CD8-positive, alpha-beta memory T cell (primary cell): ENCODE measurements around the gene KAT5. TPM values are rescaled to one million over a fixed set of nuclear protein-coding genes. Genes with fewer than 3 reads are reported as not detected.
"Not testable (repeated sequence)": the region's sequence is repeated elsewhere in the genome, so short reads cannot be mapped to it uniquely, and the experiment has no call there.

Experiments used
- CTCF ChIA-PET: fragments of 350-600 bp; sonication (Branson Sonifier 250); formaldehyde crosslinking; loops from one replicate; lab custom pipeline; 2021; ENCODE audit warnings: antibody characterized with exemption; lab: Charles Lee
- POLR2A ChIA-PET: fragments of 350-600 bp; sonication (Branson Sonifier 250); formaldehyde crosslinking; loops from one replicate; lab custom pipeline; 2021; ENCODE audit warnings: antibody characterized with exemption; lab: Charles Lee
- DNase-seq, 5 donors: peaks; one replicate each; pipeline versions ENCODE4 v3.0.0 to v3.0.0-alpha.2; 2020 to 2022; ENCODE audit warnings: mixed read lengths in 1 of 5
- H3K27ac ChIP-seq: one replicate; pipeline ENCODE4 v1.7.0; 2013; ENCODE audit warnings: low read depth, mild to moderate bottlenecking, low read length, moderate library complexity
- H3K27me3 ChIP-seq: 2 replicates; pipeline ENCODE4 v1.7.0; 2013; ENCODE audit warnings: low read length, mild to moderate bottlenecking; ENCODE audit not compliant: insufficient read depth, poor library complexity, severe bottlenecking
- H3K36me3 ChIP-seq: 2 replicates; pipeline ENCODE4 v1.7.0; 2013; ENCODE audit warnings: mild to moderate bottlenecking, low read length, moderate library complexity; ENCODE audit not compliant: insufficient read depth
- H3K4me1 ChIP-seq: 2 replicates; pipeline ENCODE4 v1.7.0; 2013; ENCODE audit warnings: mild to moderate bottlenecking, low read length, moderate library complexity; ENCODE audit not compliant: insufficient read depth
- H3K4me3 ChIP-seq: 2 replicates; pipeline ENCODE4 v1.7.0; 2013; ENCODE audit warnings: mild to moderate bottlenecking, low read length
- H3K9me3 ChIP-seq: 2 replicates; pipeline ENCODE4 v1.7.0; 2013; ENCODE audit warnings: mild to moderate bottlenecking, low read length
- H3K27ac Mint-ChIP-seq, 8 donors: one replicate each; pipeline ENCODE4 v1.8.0; 2020 to 2021; ENCODE audit warnings: mixed read lengths in 8 of 8, mild to moderate bottlenecking in 6 of 8, inconsistent platforms in 3 of 8, moderate library complexity in 3 of 8
- H3K27me3 Mint-ChIP-seq, 2 donors: one replicate each; pipeline ENCODE4 v1.8.0; 2020 to 2021; ENCODE audit warnings: mixed read lengths in 2 of 2, mild to moderate bottlenecking in 1 of 2, moderate library complexity in 1 of 2
- H3K36me3 Mint-ChIP-seq, 3 donors: one replicate each; pipeline ENCODE4 v1.8.0; 2020 to 2021; ENCODE audit warnings: mixed read lengths in 3 of 3, inconsistent platforms in 1 of 3, mild to moderate bottlenecking in 1 of 3
- H3K4me1 Mint-ChIP-seq, 3 donors: one replicate each; pipeline ENCODE4 v1.8.0; 2020 to 2021; ENCODE audit warnings: mixed read lengths in 3 of 3, inconsistent platforms in 1 of 3, mild to moderate bottlenecking in 1 of 3
- H3K4me3 Mint-ChIP-seq, 7 donors: one replicate each; pipeline ENCODE4 v1.8.0; 2020 to 2021; ENCODE audit warnings: mixed read lengths in 7 of 7, mild to moderate bottlenecking in 6 of 7, moderate library complexity in 4 of 7, inconsistent platforms in 2 of 7
- H3K9me3 Mint-ChIP-seq, 5 donors: one replicate each; pipeline ENCODE4 v1.8.0; 2020 to 2022; ENCODE audit warnings: mixed read lengths in 5 of 5, mild to moderate bottlenecking in 3 of 5, moderate library complexity in 2 of 5, inconsistent platforms in 1 of 5
- polyA plus RNA-seq: library from polyadenylated mRNA; unstranded; fragments of 300-500 nt; fragmentation: Illumina TruSeq; gene quantifications from one replicate; pipeline ENCODE4 v1.2.3, GENCODE V29; 2021
- total RNA-seq, 2 experiments: library from RNA; stranded (reverse); gene quantifications; one replicate each; pipeline ENCODE4 v1.2.3, GENCODE V29; 2021

KAT5 gene
- total and polyA plus RNA-seq, 3 experiments from 2014 or later: 49.5 to 87.1 (median 79.9) TPM

DNA sequence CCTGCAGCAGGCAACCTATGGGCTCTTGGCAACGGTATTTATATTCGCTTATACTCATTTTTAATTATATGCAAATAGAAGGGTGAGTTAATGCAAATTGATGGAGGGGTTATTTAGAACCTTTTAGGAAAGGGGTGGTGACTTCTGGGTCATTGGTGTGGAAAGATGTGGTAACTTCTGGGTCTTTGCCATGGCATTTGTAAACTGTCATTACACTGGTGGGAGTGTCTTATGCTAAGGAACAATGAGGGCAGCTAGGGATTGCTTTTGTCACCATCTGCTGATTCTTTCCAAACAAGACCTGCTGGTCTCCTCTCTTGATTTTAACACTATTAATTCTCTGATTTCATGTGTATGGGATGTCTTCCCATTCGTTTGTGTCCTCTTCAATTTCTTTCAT lies 11.7 kb upstream of the KAT5 start:
- Mint-ChIP-seq H3K36me3 (no peaks in the 10 kb centered on the region), H3K4me1 (no peaks in the 10 kb centered on the region), H3K27ac (no peak overlapping the region), H3K27me3 (peaks cover 7 to 9% of the 10 kb centered on the region in 2 donors), H3K4me3 (no peak overlapping the region), H3K9me3 (no peaks in the 10 kb centered on the region)
- ChIA-PET POLR2A (no interaction called here), CTCF (no interaction called here)
- no peaks in the 10 kb centered on the region for H3K27me3 ChIP-seq
- H3K9me3 ChIP-seq: no peaks in the 10 kb centered on the region
- no peak overlapping the region for H3K4me3 ChIP-seq
- H3K27ac ChIP-seq: no peak overlapping the region
- H3K4me1 ChIP-seq: no peaks in the 10 kb centered on the region
- no peaks in the 10 kb centered on the region for H3K36me3 ChIP-seq
- no peak for DNase-seq

DNA sequence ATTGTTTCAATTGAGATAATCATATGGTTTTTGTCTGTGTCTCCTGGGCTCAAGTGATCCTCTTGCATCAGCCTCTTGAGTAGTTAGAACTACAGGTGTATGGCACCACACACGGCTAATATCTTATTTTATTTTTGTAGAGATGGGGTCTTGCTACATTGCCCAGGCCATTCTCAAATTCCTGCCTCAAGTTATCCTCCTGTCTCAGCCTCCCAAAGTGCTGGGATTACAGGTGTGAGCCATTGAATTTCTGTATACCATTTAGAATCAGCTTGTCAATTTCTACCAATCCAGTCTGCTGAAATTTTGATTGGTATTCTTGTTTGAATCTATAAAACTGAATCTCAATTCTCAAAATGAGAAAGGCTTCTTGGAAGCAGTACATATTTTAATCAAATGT lies 10.4 kb upstream of the KAT5 start:
- CTCF ChIA-PET: interaction anchor here (1.2 kb wide), 1 partner anchor 10 kb away, joined by 3 read pairs; the partner anchor contains the start of gene KAT5
- H3K4me3 ChIP-seq: no peak overlapping the region

DNA sequence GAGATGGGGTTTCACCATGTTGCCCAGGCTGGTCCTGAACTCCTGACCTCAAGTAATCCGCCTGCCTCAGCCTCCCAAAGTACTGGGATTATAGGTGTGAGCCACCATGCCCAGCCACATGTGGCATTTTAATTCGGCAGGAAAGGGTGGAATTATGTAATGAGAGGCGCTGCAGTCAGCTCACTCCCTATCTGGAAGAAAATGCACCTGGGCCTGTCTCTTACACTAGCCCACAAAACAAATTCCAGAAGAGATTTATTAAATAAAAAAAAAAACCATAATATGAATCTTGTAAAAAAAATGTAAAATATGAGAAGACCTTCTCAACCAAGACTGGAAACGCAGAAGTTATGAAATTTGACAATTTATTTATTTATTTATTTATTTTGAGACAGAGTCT lies 8.2 kb upstream of the KAT5 start:
- Mint-ChIP-seq H3K4me1 (peaks cover 3 to 6% (median 5%) of the 10 kb centered on the region in 3 donors), H3K27ac (peak overlapping the region in 1 of 8 donors; percentile 63), H3K36me3 (no peaks in the 10 kb centered on the region), H3K27me3 (peaks cover 5 to 9% of the 10 kb centered on the region in 2 donors), H3K9me3 (no peaks in the 10 kb centered on the region), H3K4me3 (no peak overlapping the region)
- CTCF ChIA-PET: interaction anchor here (0.6 to 2.2 kb wide), 2 partner anchors 8 to 114 kb away, joined by 3 to 11 read pairs; partner anchors contain the start of gene KAT5
- POLR2A ChIA-PET: interaction anchor here (0.7 kb wide), 1 partner anchor 9 kb away, joined by 6 read pairs; no protein-coding TSS in a partner anchor
- DNase-seq: no peak
- no peaks in the 10 kb centered on the region for H3K27me3 ChIP-seq
- no peaks in the 10 kb centered on the region for H3K9me3 ChIP-seq
- H3K27ac ChIP-seq: no peak overlapping the region
- no peaks in the 10 kb centered on the region for H3K36me3 ChIP-seq
- no peaks in the 10 kb centered on the region for H3K4me1 ChIP-seq
- H3K4me3 ChIP-seq: no peak overlapping the region

More for the DNA sequence above, 10.4 kb upstream of the KAT5 start:
- POLR2A ChIA-PET: no interaction called here
- no peak overlapping the region for H3K4me3 Mint-ChIP-seq
- Histone ChIP-seq H3K27ac (no peak overlapping the region), H3K27me3 (no peaks in the 10 kb centered on the region), H3K9me3 (no peaks in the 10 kb centered on the region), H3K4me1 (no peaks in the 10 kb centered on the region), H3K36me3 (no peaks in the 10 kb centered on the region)
- no peak overlapping the region for H3K27ac Mint-ChIP-seq
- H3K9me3 Mint-ChIP-seq: no peaks in the 10 kb centered on the region
- H3K36me3 Mint-ChIP-seq: no peaks in the 10 kb centered on the region
- DNase-seq: no peak
- peaks cover 7 to 9% of the 10 kb centered on the region in 2 donors for H3K27me3 Mint-ChIP-seq
- H3K4me1 Mint-ChIP-seq: peaks cover under 1 to 5% (median 3%) of the 10 kb centered on the region in 3 donors

DNA sequence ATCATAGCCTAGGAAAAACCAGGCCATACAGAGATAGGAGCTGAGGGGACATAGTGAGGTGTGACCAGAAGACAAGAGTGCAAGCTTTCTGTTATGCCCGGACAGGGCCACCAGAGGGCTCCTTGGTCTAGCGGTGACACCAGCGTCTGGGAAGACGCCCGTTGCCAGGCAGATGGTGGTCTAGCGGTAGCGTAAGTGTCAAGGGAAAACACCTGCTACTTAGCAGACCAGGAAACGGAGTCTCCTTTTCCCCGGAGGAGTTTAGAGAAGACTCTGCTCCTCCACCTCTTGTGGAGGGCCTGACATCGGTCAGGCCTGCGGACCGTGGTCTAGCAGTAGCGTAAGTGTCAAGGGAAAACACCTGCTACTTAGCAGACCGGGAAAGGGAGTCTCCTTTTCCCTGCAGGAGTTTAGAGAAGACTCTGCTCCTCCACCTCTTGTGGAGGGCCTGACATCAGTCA lies 5.7 kb upstream of the KAT5 start:
- H3K27me3 Mint-ChIP-seq, H3K36me3 Mint-ChIP-seq, H3K4me1 Mint-ChIP-seq, H3K4me1 ChIP-seq, POLR2A ChIA-PET, H3K27ac ChIP-seq, H3K9me3 ChIP-seq, H3K27me3 ChIP-seq, H3K4me3 ChIP-seq, H3K9me3 Mint-ChIP-seq, H3K36me3 ChIP-seq: not testable (repeated sequence)
- peak overlapping the region in 2 of 7 donors; percentile 36 to 51 for H3K4me3 Mint-ChIP-seq
- DNase-seq: peak; percentile 52 to 84 (median 70)
- H3K27ac Mint-ChIP-seq: peak overlapping the region in 3 of 8 donors; percentile 22 to 79 (median 63)
- CTCF ChIA-PET: interaction anchor here (0.6 to 3.8 kb wide), 8 partner anchors 22 to 184 kb away, joined by 3 to 18 read pairs (median 4); partner anchors contain the start of gene CCDC85B

DNA sequence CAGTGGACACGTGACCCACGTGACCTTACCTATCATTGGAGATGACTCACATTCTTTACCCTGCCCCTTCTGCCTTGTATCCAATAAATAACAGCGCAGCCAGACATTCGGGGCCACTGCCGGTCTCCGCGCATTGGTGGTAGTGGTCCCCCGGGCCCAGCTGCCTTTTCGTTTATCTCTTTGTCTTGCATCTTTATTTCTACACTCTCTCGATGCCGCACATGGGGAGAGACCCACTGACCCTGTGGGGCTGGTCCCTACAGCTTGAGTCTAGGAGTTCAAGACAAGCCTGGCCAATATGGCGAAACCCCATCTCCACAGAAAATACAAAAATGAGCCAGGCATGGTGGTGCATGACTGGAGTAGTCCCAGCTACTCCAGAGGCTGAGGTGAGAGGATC lies 5.0 kb upstream of the KAT5 start:
- H3K27me3 ChIP-seq, H3K27ac ChIP-seq, H3K36me3 Mint-ChIP-seq, DNase-seq, H3K4me3 Mint-ChIP-seq, H3K36me3 ChIP-seq, POLR2A ChIA-PET, H3K4me3 ChIP-seq, H3K27me3 Mint-ChIP-seq, H3K9me3 ChIP-seq, H3K9me3 Mint-ChIP-seq, H3K4me1 ChIP-seq: not testable (repeated sequence)
- H3K4me1 Mint-ChIP-seq: peaks cover 7 to 11% (median 11%) of the 10 kb centered on the region in 3 donors
- CTCF ChIA-PET: interaction anchor here (1.1 to 3.8 kb wide), 4 partner anchors 81 to 154 kb away, joined by 4 to 18 read pairs (median 6); no protein-coding TSS in a partner anchor
- peak overlapping the region in 3 of 8 donors; percentile 23 to 77 (median 74) for H3K27ac Mint-ChIP-seq

DNA sequence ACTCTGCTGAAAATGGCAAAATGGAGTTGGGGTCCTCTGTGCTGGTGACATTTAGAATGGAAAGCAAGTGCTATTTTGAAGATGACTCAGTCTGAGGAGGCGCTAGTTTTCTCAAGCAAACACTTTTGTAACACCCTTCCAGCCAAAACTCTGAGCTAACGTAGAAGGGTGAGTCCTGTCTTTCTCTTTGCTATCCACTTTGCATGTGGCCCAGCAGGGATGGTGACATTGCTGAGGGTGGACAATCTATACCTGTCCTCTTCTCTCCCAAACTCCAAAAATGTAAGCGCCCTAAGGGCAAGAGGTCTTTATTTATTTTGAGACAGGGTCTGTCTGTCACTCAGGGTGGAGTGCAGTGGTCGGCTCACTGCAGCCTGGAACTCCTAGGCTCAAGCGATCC lies 3.6 kb upstream of the KAT5 start:
- DNase-seq: no peak
- Histone ChIP-seq H3K27me3 (no peaks in the 10 kb centered on the region), H3K4me1 (peaks cover 16% of the 10 kb centered on the region), H3K36me3 (peaks cover 6% of the 10 kb centered on the region), H3K4me3 (no peak overlapping the region), H3K9me3 (no peaks in the 10 kb centered on the region), H3K27ac (no peak overlapping the region)
- POLR2A ChIA-PET: no interaction called here
- Mint-ChIP-seq H3K4me3 (peak overlapping the region in 1 of 7 donors; percentile 42), H3K9me3 (no peaks in the 10 kb centered on the region), H3K4me1 (peaks cover 12 to 19% (median 17%) of the 10 kb centered on the region in 3 donors), H3K27ac (peak overlapping the region in 1 of 8 donors; percentile 66), H3K36me3 (peaks cover 0 to 17% (median 0%) of the 10 kb centered on the region in 3 donors), H3K27me3 (peaks cover 3% of the 10 kb centered on the region in 2 donors)
- CTCF ChIA-PET: interaction anchor here (2.0 kb wide), 1 partner anchor 109 kb away, joined by 7 read pairs; no protein-coding TSS in a partner anchor

DNA sequence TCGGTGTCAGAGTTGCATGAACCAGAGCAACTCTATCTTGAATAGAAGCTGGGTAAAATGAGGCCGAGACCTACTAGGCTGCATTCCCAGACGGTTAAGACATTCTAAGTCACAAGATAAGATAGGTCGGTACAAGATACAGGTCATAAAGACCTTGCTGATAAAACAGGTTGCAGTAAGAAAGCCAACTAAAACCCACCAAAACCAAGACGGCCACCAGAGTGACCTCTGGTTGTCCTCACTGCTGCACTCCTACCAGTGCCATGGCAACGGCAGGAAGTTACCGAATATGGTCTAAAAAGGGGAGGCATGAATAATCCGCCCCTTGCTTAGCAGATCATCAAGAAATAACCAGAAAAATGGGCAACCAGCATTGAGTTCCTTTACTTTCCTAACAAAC lies 2.4 kb upstream of the KAT5 start:
- Histone ChIP-seq H3K4me3 (no peak overlapping the region), H3K36me3 (peaks cover 18% of the 10 kb centered on the region), H3K4me1 (peaks cover 19% of the 10 kb centered on the region), H3K27me3 (no peaks in the 10 kb centered on the region), H3K9me3 (no peaks in the 10 kb centered on the region), H3K27ac (no peak overlapping the region)
- no peak for DNase-seq
- peaks cover 0 to 28% (median 3%) of the 10 kb centered on the region in 3 donors for H3K36me3 Mint-ChIP-seq
- no peaks in the 10 kb centered on the region for H3K27me3 Mint-ChIP-seq
- peaks cover 17 to 27% (median 18%) of the 10 kb centered on the region in 3 donors for H3K4me1 Mint-ChIP-seq
- peak overlapping the region in 2 of 8 donors; percentile 4 to 24 for H3K27ac Mint-ChIP-seq
- POLR2A ChIA-PET: no interaction called here
- CTCF ChIA-PET: interaction anchor here (0.6 to 0.8 kb wide), 2 partner anchors 143 to 313 kb away, joined by 3 read pairs; no protein-coding TSS in a partner anchor
- no peaks in the 10 kb centered on the region for H3K9me3 Mint-ChIP-seq
- H3K4me3 Mint-ChIP-seq: peak overlapping the region in 2 of 7 donors; percentile 16 to 26

DNA sequence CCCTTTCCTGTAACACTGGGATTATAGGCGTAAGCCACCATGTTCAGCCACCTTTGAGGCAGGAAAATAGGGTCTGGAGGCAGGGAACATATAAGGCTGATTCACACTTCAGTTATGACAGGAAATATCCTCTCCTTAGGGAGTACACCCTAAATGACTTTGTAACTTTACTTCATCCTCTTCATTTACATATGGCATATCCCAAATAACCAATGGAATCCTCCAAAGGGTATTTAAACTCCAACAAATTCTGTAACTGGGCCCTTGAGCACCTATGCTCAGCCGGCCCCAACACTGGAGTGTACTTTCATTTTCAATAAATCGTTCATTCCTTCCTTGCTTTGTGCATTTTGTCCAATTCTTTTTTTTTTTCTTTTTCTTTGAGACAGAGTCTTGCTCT lies 1.6 kb upstream of the KAT5 start:
- Histone ChIP-seq H3K27ac (no peak overlapping the region), H3K4me1 (peaks cover 19% of the 10 kb centered on the region), H3K9me3 (no peaks in the 10 kb centered on the region), H3K4me3 (no peak overlapping the region), H3K36me3 (peaks cover 25% of the 10 kb centered on the region), H3K27me3 (no peaks in the 10 kb centered on the region)
- H3K27me3 Mint-ChIP-seq: no peaks in the 10 kb centered on the region
- H3K36me3 Mint-ChIP-seq: peaks cover 4 to 35% (median 8%) of the 10 kb centered on the region in 3 donors
- peak overlapping the region in 2 of 7 donors; percentile 37 to 43 for H3K4me3 Mint-ChIP-seq
- H3K9me3 Mint-ChIP-seq: no peaks in the 10 kb centered on the region
- H3K4me1 Mint-ChIP-seq: peaks cover 20 to 34% (median 21%) of the 10 kb centered on the region in 3 donors
- no peak overlapping the region for H3K27ac Mint-ChIP-seq
- no peak for DNase-seq
- CTCF ChIA-PET: interaction anchor here (1.3 to 3.3 kb wide), 7 partner anchors 55 to 174 kb away, joined by 3 to 21 read pairs (median 16); partner anchors contain the start of genes AP5B1 and PCNX3
- POLR2A ChIA-PET: no interaction called here
